Measurements from ENCODE around the gene LRFN4.

Gene LRFN4

GRCh38 chr11:66845876-66846212, 11.0 kb upstream of the LRFN4 start:
- DNase-seq, result no peak

DNA sequence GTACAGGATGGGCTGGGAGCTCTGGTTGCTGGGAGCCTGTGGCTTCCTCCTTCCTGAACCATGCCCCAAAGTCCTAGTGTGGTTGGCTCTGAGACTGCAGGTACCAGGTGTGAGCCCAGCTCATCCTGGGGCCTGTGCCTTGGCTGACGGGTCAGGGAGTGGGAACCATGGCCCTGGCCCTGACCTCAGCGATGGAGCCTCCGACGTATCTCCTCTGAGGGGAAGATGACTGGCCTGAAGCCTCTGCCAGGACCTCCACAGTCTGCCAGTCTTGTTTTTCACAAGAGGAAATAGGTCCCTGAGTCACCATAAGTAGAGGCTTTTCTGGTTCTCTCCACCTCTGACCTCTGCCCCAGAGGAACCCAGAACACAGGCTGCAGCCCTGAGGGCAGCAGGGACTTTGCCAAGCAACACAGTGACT, 10.2 kb upstream of the LRFN4 start:
- no peak for DNase-seq

DNA sequence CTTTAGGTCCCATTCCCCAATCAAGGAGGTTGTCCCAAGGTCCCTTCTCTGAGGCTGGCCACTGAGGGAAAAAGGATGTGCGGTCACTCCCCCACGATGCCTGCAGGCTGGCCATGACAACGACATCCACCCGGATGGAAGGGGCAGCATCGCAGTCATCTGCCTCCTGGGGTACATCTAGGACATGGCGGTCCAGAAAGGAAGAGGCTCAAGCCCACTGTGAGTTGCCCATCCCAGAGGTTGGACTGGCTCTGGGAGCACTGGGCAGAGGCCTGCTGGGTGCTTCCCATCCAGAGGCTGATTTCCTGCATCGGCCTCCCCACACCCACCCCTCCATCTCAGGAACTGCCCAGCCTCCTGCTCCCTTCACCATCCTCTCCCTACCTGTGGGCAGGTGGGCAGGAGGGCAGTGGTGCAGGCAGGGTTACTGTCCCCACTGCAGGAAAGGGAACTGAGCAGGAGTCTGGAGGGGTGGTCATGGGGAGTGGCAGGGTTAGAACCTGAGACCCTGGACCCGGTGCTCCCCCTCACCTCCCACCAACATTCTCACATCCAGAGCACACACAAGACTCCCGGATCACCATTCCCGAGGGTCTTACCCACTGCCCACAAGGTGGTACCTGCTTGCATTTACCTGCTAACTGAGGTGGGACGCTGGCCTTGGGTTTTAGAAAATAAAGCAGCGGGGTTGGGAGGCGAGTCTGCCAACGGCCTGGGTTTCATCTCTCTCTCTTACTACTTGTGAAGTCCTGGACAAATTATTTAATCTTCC, 9.2 kb upstream of the LRFN4 start:
- DNase-seq, result no peak

DNA sequence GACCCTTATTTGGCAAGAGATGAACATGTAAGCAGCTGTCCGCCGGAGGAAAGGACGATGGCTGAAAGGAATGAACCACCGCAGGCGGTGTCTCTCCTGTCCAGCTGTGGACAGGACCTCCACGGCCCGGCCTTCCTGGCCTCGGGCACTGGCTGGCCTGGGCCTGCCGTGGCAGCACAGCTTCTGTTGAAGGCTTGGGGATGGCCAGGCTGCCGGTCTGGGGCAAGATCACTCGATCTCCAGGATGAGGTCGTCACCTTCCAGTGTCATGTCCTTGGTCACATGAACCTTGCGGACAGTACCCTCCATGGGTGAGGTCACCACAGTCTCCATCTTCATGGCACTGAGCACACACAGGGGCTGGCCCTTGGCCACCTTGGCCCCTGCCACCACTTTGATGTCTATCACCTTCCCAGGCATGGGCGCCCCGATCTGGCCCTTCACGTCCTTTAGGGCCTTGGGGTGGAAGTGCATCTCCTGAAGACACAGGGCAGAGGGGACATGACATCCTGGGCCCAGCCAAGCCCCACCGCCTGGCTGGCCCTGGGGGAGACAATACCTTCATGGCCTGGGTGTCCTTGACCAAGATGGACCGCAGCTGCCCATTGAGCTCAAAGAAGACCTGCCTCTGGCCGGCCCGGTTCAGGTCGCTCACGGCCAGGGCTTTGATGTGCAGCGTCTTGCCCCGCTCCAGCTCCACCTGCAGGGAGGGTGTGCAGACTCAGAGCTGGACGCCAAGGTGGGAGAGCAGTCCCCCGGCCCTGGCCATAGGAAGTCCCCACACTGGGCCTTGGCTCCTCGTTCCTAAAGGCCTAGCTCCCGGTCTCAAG, 8.0 kb upstream of the LRFN4 start:
- DNase-seq, result no peak

DNA sequence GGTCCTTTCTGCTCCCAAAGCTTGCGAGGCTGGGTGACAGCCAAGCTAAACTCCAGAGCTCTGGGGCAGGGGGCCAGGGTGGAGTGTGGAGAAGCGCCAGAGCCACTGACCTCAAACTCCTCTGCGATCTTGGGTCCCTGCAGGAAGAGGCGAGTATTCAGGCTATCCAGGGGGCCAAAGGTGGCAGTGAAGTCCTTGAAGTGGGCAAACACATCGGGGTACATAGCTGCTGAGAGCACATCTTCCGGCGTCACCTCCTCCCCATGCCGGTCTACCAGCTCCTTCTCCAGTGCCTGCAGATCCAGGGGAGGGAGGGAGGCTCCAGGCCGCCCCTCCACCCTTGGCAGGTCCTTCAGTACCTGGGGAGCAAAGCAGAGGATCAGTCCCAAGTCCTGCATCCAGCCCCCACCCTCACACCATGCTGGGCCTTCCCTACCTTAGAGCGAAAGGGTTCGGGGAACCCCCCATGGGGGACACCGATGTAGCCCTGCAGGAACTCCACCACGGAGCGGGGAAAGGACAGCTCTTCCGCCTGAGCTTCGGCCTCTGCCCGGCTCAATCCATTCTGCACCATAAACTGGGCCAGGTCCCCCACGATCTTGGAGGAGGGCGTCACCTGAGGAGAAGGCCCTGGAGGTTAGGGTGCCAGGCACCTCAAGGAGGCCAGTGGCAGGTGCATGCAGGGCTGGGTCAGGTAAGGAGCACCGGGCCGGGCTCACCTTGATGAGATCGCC, 7.2 kb upstream of the LRFN4 start:
- DNase-seq, result no peak

DNA sequence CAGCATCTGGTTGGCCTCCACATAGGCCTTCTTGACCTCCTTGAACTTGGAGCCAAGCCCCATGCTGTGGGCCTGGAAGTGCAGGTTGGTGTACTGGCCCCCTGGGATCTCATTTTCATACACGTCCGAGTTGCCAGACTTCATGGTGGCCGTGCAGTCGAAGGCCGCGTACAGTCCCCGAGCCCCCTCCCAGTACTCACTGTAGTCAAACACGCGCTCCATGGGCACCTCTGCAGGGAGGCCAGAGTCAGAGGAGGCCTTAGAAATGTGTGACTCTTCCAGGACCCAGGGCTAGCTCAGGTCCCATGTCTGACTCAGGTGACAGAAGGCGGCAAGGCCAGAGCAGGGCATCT, 6.7 kb upstream of the LRFN4 start:
- no peak for DNase-seq

DNA sequence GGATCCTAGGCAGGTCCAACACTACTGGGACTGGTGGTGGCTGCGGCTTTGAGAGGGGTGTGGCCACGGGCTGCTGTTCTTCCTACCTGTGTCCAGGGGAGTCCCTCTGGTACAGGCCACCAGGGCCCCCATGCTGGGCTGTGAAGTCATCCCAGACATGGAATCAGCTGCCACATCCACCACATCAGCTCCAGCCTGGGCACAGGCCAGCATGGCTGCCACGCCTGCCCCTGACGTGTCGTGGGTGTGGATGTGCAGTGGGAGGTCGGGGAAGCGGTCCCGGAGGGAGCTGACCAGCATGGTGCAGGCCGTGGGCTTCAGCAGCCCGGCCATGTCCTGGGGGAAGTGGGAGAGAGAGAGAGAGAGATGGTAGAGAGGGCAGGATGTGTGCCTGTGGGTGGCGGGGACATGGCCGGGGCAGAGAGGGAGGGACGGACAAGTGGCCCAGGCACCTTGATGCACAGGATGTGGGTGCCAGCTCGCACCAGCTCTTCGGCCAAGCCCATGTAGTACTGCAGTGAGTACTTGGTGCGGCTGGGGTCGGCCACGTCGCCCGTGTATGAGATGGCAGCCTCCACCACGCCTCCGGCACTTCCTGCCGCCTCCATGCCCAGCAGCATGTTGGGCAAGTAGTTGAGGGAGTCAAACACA, 6.2 kb upstream of the LRFN4 start:
- DNase-seq, result no peak

DNA sequence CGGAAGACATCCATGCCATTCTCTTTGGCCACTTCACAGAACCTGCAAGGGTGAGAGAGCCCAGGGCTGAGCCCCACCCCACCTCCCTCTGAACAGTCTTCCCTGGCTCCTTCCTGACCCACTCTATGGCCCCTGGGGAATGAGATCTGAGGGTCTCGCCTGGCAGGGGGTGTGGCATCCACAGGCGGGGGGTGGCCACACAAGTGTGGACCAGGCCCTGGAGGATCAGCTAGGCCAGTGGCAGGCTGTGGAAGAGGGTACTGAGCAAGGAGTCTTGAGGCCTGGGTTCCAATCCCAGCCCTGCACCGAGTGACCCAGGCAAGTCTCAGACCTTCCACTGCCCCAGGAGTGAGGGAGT, 5.6 kb upstream of the LRFN4 start:
- DNase-seq, result no peak

DNA sequence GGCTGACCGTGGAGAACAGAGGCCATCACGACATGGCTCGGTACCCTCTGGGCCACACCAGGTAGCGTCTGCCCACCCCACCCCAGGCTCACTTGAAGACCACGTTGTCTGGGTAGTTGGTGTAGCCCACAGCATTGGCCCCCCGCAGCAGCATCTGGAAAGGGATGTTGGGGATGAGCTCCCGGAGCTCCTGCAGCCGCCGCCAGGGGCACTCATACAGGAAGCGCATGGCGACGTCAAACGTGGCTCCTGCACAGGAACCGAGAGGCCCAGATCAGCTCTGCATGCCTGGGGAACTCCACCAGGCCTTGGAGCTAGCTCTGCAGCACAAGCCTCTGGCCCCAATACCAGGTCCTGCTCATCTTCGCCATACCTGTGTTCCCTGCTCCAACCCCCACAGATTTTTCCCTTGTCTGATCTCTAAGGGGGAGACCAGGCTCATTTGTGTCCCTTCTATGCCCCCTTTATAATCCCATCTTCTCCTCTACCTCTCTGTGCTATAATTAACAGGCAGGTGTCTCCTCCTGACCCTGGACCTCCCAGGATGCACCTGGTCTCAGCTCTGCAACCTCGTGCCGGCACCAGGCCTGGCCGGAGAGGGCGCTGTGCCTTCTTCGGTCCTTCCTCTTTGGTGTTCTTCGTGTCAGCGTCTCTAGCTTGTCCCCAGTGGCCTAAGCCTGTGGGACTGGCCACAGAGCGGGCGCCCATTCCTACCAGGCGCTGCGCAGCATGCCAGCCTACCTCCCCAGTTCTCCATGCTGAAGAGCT, 5.0 kb upstream of the LRFN4 start:
- no peak for DNase-seq

DNA sequence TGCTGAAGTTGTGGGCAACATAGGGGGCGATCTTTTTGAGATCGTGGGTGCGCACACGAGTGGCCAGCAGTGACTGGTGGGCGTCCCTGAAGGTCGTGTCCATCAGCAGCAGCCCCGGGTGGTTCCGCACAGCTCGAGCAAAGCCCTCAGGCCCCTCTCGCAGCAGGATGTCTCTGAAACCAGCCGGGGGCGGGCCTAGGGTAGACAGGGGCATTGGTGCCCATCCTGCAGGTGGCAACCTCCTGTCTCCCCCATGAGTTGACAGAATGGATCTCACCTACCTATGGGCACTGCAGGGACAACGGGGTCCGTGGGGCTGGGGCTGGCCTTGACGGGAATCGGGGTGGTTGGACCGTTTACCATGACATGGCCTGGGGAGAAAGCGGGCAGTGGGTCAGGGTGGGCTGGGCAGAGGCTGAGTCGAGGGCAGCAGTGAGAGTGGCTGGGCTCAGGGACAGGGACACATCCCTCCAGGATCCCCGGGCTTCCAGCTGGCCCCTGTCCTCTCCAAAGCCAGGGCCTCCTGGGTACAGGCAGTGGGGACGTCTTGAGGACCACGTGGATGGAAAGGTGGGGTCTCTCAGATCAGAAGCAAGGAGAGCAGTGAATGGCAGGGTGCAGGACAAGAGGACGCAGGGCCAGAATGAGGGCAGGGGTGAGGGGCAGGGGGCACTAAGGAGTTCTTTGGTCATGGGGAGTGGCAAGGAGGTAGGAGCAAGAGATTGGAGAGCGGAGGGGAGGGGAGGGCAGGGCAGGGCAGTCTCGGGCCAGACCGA, 4.2 kb upstream of the LRFN4 start:
- DNase-seq, result no peak

DNA sequence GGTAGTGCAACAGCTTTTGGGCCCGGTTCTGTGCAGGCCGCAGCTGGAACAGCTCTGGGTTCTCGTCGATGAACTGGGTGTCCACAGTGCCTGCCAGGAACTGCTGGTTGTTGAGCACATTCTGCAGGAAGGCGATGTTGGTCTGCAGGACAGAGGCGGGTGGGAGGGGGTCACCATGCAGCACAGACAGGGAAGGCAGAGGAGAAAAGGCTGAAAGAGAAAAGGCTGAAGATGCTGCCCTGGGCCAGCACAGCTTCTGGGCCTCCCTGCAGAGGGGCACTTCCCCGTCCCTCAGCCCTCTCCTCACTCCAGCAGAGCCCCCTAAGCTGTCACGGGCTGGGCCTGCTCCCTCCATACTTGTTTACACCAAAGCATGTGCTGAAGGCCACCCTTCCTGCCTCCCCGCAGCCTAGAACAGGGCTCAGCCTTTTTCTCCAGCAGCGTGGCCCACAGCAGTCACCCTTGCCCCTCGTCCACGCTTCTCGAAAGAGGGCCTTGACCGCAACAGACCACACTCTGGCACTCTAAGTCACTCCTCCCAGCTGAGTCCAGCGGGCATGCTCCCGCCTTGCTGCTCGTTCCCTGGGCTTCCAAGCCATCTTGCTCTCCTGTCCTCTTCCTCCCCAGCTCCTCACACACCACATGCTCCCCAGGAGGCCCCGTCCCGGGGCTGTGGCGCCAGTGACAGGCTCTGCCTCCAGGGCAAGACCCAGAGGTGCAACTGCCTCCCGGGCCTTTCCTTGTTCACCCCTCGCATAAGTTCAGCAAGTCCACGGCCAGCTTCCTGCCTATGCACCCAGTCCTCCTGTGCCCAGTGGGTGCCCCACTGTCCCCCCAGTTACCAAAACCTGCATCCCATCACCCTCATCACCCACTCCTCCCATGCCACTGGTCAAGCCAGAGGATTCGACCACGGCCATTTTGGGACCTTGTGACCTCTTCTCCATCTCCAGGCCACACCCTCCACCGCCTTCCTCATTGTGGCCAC, 3.3 kb upstream of the LRFN4 start:
- no peak for DNase-seq

GRCh38 chr11:66854231-66854661, 2.6 kb upstream of the LRFN4 start:
- no peak for DNase-seq

GRCh38 chr11:66854729-66855211, 2.1 kb upstream of the LRFN4 start:
- no peak for DNase-seq

DNA sequence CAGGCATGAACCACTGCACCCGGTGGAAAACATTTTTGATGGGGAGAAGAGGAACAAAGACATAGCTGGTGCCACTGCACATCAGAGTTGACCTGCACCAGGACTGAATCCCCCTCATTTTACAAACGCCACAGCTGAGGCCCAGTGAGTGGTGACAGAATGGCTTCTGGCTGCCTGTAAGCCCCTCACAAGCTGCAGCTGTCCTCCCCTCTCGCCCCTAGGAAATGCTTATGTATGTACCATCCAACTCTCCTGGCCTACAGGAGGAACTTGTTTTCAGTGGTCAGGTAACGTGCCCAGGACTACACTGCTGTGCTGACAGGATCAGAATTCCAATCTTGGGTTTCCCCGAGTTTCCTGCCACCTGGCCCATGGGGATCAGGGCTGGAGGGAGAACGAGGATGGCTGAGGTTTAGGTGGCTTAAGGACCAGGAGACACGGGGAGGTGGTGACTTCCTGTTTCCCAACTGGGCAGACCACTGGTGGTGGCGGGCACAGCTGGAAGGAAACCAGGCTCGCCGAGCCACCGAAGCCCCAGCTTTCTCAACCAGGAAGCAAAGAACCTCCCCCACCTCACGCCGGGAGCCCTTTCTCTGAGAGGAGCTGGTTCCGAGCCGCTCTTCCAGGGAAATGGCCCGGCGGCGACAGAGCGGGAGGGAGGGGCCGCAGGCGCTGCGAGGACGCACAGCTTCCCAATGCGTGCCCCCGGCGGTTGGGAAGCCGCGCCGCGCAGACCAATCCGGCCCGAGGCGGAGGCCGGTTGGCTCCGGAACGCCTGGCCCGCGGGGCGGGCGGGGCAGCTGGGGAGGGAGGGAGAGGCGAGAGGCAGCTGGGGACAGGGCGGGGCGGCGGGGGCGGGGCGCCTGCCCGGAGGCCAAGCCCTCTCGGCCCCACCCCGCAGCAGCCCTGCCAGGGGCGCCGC, 1.0 kb upstream of the LRFN4 start:
- DNase-seq, result no peak

DNA sequence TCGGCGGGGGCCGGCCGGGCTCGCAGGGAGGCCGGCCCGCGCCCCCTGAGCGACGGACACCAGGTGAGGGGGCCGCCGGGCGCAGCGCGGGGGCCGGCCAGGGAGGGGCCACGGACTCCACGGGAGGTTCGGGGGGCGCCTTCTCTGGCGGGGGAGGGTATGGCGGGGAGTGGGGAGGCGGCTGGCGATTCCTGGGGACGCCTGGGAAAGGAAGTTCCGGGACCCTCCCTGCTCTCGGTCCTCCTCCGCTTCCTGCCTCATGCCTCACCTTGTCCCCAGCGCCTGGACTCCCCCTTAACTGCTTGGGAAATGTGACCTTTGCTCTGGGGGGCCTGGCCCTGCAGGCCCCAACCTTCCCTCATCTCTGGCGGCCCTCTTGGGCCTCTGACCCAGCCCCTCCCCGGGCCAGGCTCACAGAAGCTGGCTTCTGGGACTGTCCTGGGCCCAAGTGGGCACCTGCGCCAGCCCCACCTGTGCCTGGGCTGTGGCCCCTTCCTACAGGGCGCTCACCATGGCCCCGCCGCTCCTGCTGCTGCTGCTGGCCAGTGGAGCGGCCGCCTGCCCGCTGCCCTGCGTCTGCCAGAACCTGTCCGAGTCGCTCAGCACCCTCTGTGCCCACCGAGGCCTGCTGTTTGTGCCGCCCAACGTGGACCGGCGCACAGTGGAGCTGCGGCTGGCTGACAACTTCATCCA, 516 bp downstream of the LRFN4 start:
- DNase-seq, result no peak

GRCh38 chr11:66857927-66858185, 992 bp downstream of the LRFN4 start:
- DNase-seq, result no peak

DNA sequence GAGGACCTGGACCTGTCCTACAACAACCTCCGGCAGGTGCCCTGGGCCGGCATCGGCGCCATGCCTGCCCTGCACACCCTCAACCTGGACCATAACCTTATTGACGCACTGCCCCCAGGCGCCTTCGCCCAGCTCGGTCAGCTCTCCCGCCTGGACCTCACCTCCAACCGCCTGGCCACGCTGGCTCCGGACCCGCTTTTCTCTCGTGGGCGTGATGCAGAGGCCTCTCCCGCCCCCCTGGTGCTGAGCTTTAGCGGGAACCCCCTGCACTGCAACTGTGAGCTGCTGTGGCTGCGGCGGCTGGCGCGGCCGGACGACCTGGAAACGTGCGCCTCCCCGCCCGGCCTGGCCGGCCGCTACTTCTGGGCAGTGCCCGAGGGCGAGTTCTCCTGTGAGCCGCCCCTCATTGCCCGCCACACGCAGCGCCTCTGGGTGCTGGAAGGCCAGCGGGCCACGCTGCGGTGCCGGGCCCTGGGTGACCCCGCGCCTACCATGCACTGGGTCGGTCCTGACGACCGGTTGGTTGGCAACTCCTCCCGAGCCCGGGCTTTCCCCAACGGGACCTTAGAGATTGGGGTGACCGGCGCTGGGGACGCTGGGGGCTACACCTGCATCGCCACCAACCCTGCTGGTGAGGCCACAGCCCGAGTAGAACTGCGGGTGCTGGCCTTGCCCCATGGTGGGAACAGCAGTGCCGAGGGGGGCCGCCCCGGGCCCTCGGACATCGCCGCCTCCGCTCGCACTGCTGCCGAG, 1.5 kb downstream of the LRFN4 start:
- no peak for DNase-seq
